CMK (cell line): ENCODE measurements around the gene UBE2J1.

Source experiments
- DNase-seq: peaks from one replicate; pipeline ENCODE4 v3.0.0-alpha.2; 2010; ENCODE audit warnings: low read depth

Gene UBE2J1

DNA sequence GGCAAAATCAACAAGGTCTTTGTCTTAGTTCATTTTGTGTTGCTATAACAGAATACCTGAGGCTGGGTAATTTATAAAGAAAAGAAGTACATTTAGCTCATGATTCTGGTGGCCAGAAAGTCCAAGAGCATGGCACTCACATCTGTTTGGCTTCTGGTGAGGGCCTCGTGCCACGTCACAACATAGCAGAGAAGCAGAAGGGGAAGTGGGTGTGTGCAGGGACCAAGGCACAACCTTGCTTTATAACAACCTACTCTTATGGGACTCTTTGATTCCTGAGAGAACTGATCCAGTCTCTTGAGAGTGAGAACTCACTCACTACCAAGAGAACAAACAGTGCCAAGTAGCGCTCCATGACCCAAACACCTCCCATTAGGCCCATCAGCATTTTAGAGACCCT, 62.8 kb downstream of the UBE2J1 start:
- DNase-seq, result no peak

DNA sequence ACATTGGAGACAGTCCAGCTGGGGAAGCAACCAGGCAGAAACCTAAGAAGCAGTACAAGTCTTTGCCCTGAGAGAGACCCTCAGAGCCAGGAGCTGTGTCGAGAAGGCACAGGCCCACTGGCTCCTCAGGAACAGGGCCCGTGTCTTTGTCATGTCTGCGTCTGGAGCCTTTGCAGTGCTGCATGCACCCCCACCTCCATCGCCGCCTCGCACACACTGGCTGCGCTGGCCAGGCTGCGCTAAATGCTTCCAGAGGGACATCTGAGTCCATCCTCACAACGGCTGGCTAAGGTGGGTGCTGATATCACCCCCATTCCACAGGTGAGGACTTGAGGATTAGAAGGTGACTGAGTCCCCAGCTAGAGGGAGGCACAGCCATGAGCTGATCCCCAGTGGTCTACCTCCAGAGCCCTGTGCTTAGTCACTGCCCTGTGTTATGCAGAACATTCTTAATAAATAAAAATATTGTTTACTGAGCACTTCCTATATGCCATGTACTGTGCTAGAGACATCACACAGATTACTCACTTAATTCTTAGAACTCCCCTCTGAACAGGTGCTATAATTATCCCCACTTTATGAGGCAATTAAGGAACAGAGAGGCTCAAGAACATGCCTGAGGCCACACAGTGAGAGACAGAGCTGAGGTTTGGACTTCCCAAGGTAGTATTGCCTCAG, 65.0 kb downstream of the UBE2J1 start:
- DNase-seq, result no peak

DNA sequence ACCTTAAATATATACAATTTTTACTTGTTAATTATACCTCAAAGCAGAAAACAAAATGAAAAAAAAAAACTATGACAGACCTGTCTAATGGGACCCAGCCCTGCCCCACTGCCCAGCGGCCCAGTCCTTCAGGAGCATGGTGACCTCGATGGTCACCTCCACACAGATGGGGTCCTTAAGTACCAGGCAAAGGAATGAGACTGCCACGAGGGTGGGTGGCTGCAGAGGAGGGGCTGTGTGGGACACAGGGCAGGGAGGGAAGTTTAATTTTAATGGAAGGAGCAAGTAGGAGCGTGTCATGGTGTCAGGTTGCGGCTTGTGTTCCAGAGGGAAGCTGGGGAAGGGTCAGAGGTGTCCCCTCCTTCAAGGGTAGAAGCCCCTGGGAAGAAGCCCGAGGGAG, 66.0 kb downstream of the UBE2J1 start:
- DNase-seq, result no peak

DNA sequence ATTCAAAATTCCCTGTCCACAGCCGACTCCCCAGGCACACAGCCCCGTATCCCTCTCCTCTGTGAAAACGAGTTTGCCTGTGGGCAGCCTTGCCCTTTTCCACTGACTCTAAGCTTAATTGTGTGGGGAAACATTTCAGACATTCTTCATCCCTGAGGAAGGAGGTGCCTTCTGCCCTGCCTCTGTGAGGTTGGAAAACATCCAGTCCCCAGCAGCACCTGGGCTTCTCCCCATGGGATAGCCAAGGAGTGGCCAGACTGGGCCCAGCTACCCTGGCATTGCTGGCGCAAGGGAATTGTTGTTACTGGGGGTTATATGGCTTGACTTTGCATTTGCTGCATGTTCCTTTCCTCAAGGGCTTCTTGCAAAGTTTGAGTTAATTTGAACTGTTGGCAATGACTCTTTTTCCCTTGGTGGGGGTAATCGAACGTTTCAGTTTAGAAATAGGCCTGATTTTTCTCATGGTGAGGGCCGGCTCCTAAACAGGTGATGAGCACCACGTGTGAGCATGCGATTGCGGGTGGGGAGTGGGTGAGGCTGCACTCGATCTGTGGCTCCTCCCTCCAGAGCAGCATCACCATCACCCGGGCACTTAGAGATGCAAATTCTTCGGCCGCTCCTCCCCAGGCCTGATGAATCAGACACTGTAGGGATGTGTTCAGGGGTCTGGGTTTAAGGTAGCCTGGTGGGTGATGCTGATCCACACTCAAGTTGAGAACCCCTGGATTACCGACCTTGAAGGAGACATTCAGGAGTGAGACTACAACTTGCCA, 67.4 kb downstream of the UBE2J1 start:
- DNase-seq, result no peak

DNA sequence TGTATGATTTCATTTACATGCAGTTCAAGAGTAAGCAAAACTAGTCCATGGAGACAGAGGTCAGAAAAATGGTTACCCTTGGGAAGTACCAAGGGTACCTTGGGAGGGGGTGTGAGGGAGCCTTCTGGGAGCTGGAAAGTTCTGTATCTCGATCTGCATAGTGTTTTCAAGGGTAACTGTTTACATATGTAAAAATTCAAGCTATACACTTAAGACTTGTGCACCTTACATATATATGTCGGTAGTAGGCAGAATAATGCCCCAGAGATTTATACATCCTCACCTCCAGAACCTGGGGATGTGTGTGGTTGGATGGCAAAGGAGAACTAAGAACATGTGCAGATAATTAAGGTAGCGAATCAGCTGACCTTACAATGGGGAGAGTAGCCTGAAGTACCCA, 68.4 kb downstream of the UBE2J1 start:
- no peak for DNase-seq

DNA sequence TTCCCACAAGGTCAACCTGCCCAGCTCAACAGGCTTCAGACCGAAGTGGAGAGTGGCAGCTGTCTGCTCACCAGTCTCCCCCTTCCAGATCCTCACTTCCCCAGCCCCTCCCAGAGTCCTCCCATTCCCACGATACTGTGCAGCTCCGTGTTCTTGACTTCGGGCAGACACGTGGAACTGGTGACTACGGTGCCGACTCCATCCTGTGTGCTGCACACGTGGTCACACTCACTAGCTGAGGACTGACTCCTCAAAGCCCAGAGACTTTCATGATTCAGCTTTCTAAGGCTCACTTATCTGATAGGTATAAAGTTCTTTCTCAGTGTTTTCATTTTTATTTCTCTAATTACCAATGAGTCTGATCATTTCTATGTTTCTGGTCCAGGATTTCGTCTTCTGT, 69.8 kb downstream of the UBE2J1 start:
- no peak for DNase-seq

DNA sequence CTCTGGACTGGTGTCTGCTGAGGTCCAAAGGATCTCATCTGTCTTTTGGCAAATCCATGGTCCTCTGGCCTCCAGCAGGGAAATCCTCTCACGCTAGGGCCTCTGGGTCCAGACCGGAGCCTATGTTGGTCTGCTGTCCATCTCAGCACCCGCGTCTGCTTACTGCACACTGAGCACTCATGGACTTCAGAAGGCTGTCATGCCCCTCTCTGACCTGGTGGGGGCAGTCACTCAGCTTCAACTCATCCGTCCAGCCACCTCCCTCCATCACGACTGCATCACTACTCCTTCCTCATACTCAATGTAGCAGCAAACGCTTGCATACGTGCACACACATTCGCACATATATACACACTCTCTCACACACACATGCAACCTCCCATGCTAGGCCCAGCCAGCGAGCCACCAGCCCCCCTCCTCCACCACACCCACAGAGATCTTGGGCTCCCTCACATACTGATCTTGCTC, 70.7 kb downstream of the UBE2J1 start:
- DNase-seq, result peak; percentile 44

DNA sequence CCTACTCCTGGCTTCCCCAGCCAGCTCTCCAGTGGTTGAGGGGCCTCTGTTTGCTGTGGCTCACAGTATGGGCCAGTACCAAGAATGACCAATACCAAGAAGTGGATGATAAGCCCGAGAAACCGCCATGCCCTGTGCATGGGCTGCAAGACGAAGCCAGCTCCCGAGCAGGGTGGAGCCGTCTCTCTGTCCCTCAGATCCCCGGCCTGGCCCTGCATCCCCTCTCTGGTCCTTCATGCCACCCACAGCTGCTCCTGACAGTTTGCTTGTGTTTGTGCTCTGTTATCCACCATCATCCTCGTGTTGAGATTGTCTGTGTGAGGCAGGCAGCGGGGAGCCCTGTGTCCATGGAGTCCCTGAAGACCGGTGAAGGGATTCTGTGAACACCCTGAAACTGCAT, 73.6 kb downstream of the UBE2J1 start:
- DNase-seq, result no peak
